ENCODE data around the gene HOTAIR. TPM values are rescaled to one million over a fixed set of nuclear protein-coding genes. Genes with fewer than 3 reads are reported as not detected.
A peak's percentile ranks its signal among the peaks of the same experiment; 100 is the strongest.

The HOTAIR gene
- total and polyA plus RNA-seq, 7 donors, result 0.23 to 0.53 (median 0.25) TPM; not detected in 4

- ATAC-seq (peak in 3 of 4 donors; percentile 56 to 73 (median 70)), DNase-seq (peak; percentile 57 to 94)
These were observed 20.9 kb upstream of the HOTAIR start for GRCh38 chr12:53995378-53996239.

GRCh38 chr12:53995002-53995377 lies 20.2 kb upstream of the HOTAIR start:
- H3K27ac ChIP-seq, result peak overlapping the region; percentile 95
- DNase-seq (no peak), ATAC-seq (peak in 1 of 4 donors; percentile 3)
- H3K27me3 ChIP-seq (ENCODE audit: insufficient read depth in 3 of 3, low read length in 2 of 3), result peaks cover 0 to 3% (median 0%) of the 10 kb centered on the region in 3 donors
- TF ChIP-seq CTCF (IDR thresholded peaks at IDR 0.05), result no peak
- H3K36me3 ChIP-seq (ENCODE audit: insufficient read depth in 1 of 2, low read depth in 1 of 2), result no peaks in the 10 kb centered on the region
- 1 to 2% (median 2%) methylated on average over 17 of the region's 17 CpGs for WGBS, 3 donors
- peak overlapping the region; percentile 78 for H3K4me3 ChIP-seq
- intact Hi-C loops (cut with DNase I), result no loop called here
- H3K9me3 ChIP-seq, result no peaks in the 10 kb centered on the region
- peaks cover 30% of the 10 kb centered on the region for H3K4me1 ChIP-seq

More at GRCh38 chr12:53995378-53996239, 20.9 kb upstream of the HOTAIR start:
- Histone ChIP-seq H3K36me3 (ENCODE audit: insufficient read depth in 1 of 2, low read depth in 1 of 2) (no peaks in the 10 kb centered on the region), H3K4me1 (peaks cover 24% of the 10 kb centered on the region), H3K4me3 (peak overlapping the region; percentile 78), H3K27me3 (ENCODE audit: insufficient read depth in 3 of 3, low read length in 2 of 3) (peaks cover 0 to 3% (median 0%) of the 10 kb centered on the region in 3 donors), H3K27ac (peak overlapping the region; percentile 95), H3K9me3 (no peaks in the 10 kb centered on the region)
- TF ChIP-seq CTCF (IDR thresholded peaks at IDR 0.05), result no peak
- intact Hi-C loops (cut with DNase I), result loop anchor here in 1 of 2 donors (2.0 kb wide), 1 partner anchor 13 kb away; no protein-coding TSS in a partner anchor
- WGBS, 3 donors, result 1% methylated on average over 46 to 48 of the region's 48 CpGs

GRCh38 chr12:53994264-53995001 lies 19.7 kb upstream of the HOTAIR start:
- Histone ChIP-seq H3K4me3 (peak overlapping the region; percentile 78), H3K4me1 (peaks cover 31% of the 10 kb centered on the region), H3K27me3 (ENCODE audit: insufficient read depth in 3 of 3, low read length in 2 of 3) (peaks cover 0 to 3% (median 0%) of the 10 kb centered on the region in 3 donors), H3K27ac (peak overlapping the region; percentile 95), H3K9me3 (no peaks in the 10 kb centered on the region), H3K36me3 (ENCODE audit: insufficient read depth in 1 of 2, low read depth in 1 of 2) (no peaks in the 10 kb centered on the region)
- 1 to 2% (median 1%) methylated on average over 46 to 60 of the region's 60 CpGs for WGBS, 3 donors
- no peak for TF ChIP-seq CTCF (IDR thresholded peaks at IDR 0.05)
- ATAC-seq (peak; percentile 47 to 52 (median 48)), DNase-seq (no peak)
- intact Hi-C loops (cut with DNase I), result no loop called here

- H3K4me1 ChIP-seq, result peaks cover 35% of the 10 kb centered on the region
- no peak for ATAC-seq
- intact Hi-C loops (cut with DNase I), result no loop called here
These were observed 19.2 kb upstream of the HOTAIR start for GRCh38 chr12:53994009-53994263.

More at GRCh38 chr12:53994009-53994263, 19.2 kb upstream of the HOTAIR start:
- DNase-seq, result no peak
- Histone ChIP-seq H3K27ac (peak overlapping the region; percentile 95), H3K27me3 (ENCODE audit: insufficient read depth in 3 of 3, low read length in 2 of 3) (peaks cover 0 to 3% (median 0%) of the 10 kb centered on the region in 3 donors), H3K9me3 (no peaks in the 10 kb centered on the region), H3K4me3 (peak overlapping the region; percentile 78), H3K36me3 (ENCODE audit: insufficient read depth in 1 of 2, low read depth in 1 of 2) (no peaks in the 10 kb centered on the region)
- WGBS, 3 donors, result 2 to 3% (median 3%) methylated on average over 16 to 19 of the region's 19 CpGs
- TF ChIP-seq CTCF (IDR thresholded peaks at IDR 0.05), result no peak

Measured in psoas muscle (tissue), 8 donors.